Coronary artery (tissue), 2 donors: ENCODE measurements around the gene ANK3.

Source experiments
- DNase-seq: peaks from one replicate; pipeline ENCODE4 v3.0.0-alpha.2; 2017; ENCODE audit warnings: low spot score
- H3K27ac ChIP-seq, 2 donors: fragments of 200-600 bp; sonication (generic); one replicate each; pipeline ENCODE4 v1.5.1; 2016 to 2019
- H3K4me3 ChIP-seq: fragments of 200-600 bp; sonication (generic); 2 replicates; pipeline ENCODE4 v1.5.1; 2016; ENCODE audit warnings: mild to moderate bottlenecking, moderate library complexity
- CTCF ChIP-seq: fragments of 200-600 bp; sonication (generic); IDR thresholded peaks from one replicate; pipeline ENCODE4 v1.5.1; 2019; ENCODE audit warnings: antibody characterized with exemption

Gene ANK3

GRCh38 chr10:60277656-60278055 is 112.0 kb downstream of the ANK3 start:
- no peak overlapping the region for H3K4me3 ChIP-seq
- H3K27ac ChIP-seq: no peak overlapping the region
- TF ChIP-seq CTCF: no peak
- no peak for DNase-seq

- no peak for DNase-seq
- no peak overlapping the region for H3K27ac ChIP-seq
- TF ChIP-seq CTCF: no peak
- H3K4me3 ChIP-seq: no peak overlapping the region
Measured at GRCh38 chr10:60276232-60276631, 113.4 kb downstream of the ANK3 start.

GRCh38 chr10:60271319-60272040 is 118.2 kb downstream of the ANK3 start:
- no peak overlapping the region for H3K4me3 ChIP-seq
- DNase-seq: no peak
- TF ChIP-seq CTCF: no peak
- H3K27ac ChIP-seq: no peak overlapping the region

GRCh38 chr10:60270426-60270825 is 119.2 kb downstream of the ANK3 start:
- Histone ChIP-seq H3K27ac (no peak overlapping the region), H3K4me3 (no peak overlapping the region)
- TF ChIP-seq CTCF: no peak
- no peak for DNase-seq

- H3K27ac ChIP-seq: no peak overlapping the region
Measured at GRCh38 chr10:60267802-60268201, 121.9 kb downstream of the ANK3 start.

GRCh38 chr10:60266513-60266912 is 123.2 kb downstream of the ANK3 start:
- no peak for DNase-seq
- Histone ChIP-seq H3K27ac (no peak overlapping the region), H3K4me3 (no peak overlapping the region)
- TF ChIP-seq CTCF: no peak

More at GRCh38 chr10:60267802-60268201, 121.9 kb downstream of the ANK3 start:
- TF ChIP-seq CTCF: no peak
- no peak overlapping the region for H3K4me3 ChIP-seq
- DNase-seq: no peak

GRCh38 chr10:60262647-60263126 is 127.0 kb downstream of the ANK3 start:
- no peak for DNase-seq
- TF ChIP-seq CTCF: no peak
- H3K4me3 ChIP-seq: no peak overlapping the region
- no peak overlapping the region for H3K27ac ChIP-seq
